CD4-positive, CD25-positive, alpha-beta regulatory T cell (primary cell): ENCODE data around the gene RFPL1. TPM values are rescaled to one million over a fixed set of nuclear protein-coding genes. Genes with fewer than 3 reads are reported as not detected.

Experiments
- ATAC-seq, 2 donors: fragments of 150-1000 bp; cut with Tn5 transposase; one replicate each; pipeline ENCODE4 v1.10.0; 2021; ENCODE audit warnings: low read depth in 2 of 2, moderate number of reproducible peaks in 2 of 2, moderate library complexity in 1 of 2
- DNase-seq, 3 donors: peaks; one replicate each; pipeline versions ENCODE4 v3.0.0 to v3.0.0-alpha.2; 2012 to 2022; ENCODE audit warnings: mixed read lengths in 1 of 3
- H3K27ac ChIP-seq: one replicate; pipeline ENCODE4 v1.7.0; 2013; ENCODE audit warnings: mild to moderate bottlenecking, low read length; ENCODE audit not compliant: insufficient read depth, poor library complexity, severe bottlenecking
- H3K27me3 ChIP-seq: one replicate; pipeline ENCODE4 v1.7.0; 2013; ENCODE audit warnings: low read length; ENCODE audit not compliant: control insufficient read depth, insufficient read depth
- H3K36me3 ChIP-seq: one replicate; pipeline ENCODE4 v1.7.0; 2013; ENCODE audit warnings: mild to moderate bottlenecking, low read length, moderate library complexity; ENCODE audit not compliant: control insufficient read depth, insufficient read depth
- H3K4me1 ChIP-seq: 2 replicates; pipeline ENCODE4 v1.7.0; 2013; ENCODE audit warnings: mild to moderate bottlenecking, low read length; ENCODE audit not compliant: insufficient read depth, control insufficient read depth, poor library complexity, severe bottlenecking
- H3K4me3 ChIP-seq: one replicate; pipeline ENCODE4 v1.7.0; 2013; ENCODE audit warnings: low read depth, mild to moderate bottlenecking, low read length, moderate library complexity
- H3K9me3 ChIP-seq, 2 experiments: 1 replicate in 1 of 2; 2 replicates in 1 of 2; pipeline ENCODE4 v1.7.0; 2013; ENCODE audit warnings: low read length in 2 of 2, mild to moderate bottlenecking in 1 of 2, moderate library complexity in 1 of 2; ENCODE audit not compliant: control insufficient read depth in 2 of 2
- H3K27ac Mint-ChIP-seq, 3 donors: one replicate each; pipeline ENCODE4 v1.8.0; 2020 to 2022; ENCODE audit warnings: mild to moderate bottlenecking in 3 of 3, mixed read lengths in 3 of 3, moderate library complexity in 2 of 3
- H3K27me3 Mint-ChIP-seq: one replicate; pipeline ENCODE4 v1.8.0; 2022; ENCODE audit warnings: mild to moderate bottlenecking, mixed read lengths
- H3K36me3 Mint-ChIP-seq: one replicate; pipeline ENCODE4 v1.8.0; 2020; ENCODE audit warnings: mixed read lengths
- H3K4me1 Mint-ChIP-seq, 4 donors: one replicate each; pipeline ENCODE4 v1.8.0; 2020 to 2022; ENCODE audit warnings: mixed read lengths in 4 of 4, mild to moderate bottlenecking in 1 of 4
- H3K4me3 Mint-ChIP-seq, 4 donors: one replicate each; pipeline ENCODE4 v1.8.0; 2020 to 2022; ENCODE audit warnings: mild to moderate bottlenecking in 4 of 4, mixed read lengths in 4 of 4, moderate library complexity in 3 of 4
- H3K9me3 Mint-ChIP-seq, 7 donors: one replicate each; pipeline ENCODE4 v1.8.0; 2020 to 2022; ENCODE audit warnings: mixed read lengths in 7 of 7, mild to moderate bottlenecking in 3 of 7, moderate library complexity in 2 of 7
- polyA plus RNA-seq, 4 donors: library from polyadenylated mRNA; unstranded; fragments of 300-500 nt; fragmentation: Illumina TruSeq; gene quantifications; one replicate each; pipeline ENCODE4 v1.2.3, GENCODE V29; 2021
- total RNA-seq: library from RNA; stranded (reverse); gene quantifications from one replicate; pipeline ENCODE4 v1.2.3, GENCODE V29; 2022

RFPL1 gene
- total and polyA plus RNA-seq, 5 donors from 2014 or later = not detected

DNA sequence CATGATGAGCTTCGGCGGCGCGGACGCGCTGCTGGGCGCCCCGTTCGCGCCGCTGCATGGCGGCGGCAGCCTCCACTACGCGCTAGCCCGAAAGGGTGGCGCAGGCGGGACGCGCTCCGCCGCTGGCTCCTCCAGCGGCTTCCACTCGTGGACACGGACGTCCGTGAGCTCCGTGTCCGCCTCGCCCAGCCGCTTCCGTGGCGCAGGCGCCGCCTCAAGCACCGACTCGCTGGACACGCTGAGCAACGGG lies 41.8 kb downstream of the RFPL1 start:
- H3K9me3 Mint-ChIP-seq = peaks cover 0 to 4% (median 0%) of the 10 kb centered on the region in 7 donors
- Histone ChIP-seq H3K9me3 (no peaks in the 10 kb centered on the region), H3K4me1 (peaks cover 13% of the 10 kb centered on the region), H3K36me3 (no peaks in the 10 kb centered on the region), H3K4me3 (no peak overlapping the region), H3K27ac (no peak overlapping the region), H3K27me3 (peaks cover 12% of the 10 kb centered on the region)
- no peak for DNase-seq
- H3K27ac Mint-ChIP-seq = no peak overlapping the region
- H3K36me3 Mint-ChIP-seq = no peaks in the 10 kb centered on the region
- no peak overlapping the region for H3K4me3 Mint-ChIP-seq
- peaks cover 46% of the 10 kb centered on the region for H3K27me3 Mint-ChIP-seq
- no peak for ATAC-seq
- peaks cover 0 to 20% (median 9%) of the 10 kb centered on the region in 4 donors for H3K4me1 Mint-ChIP-seq

GRCh38 chr22:29480512-29481264 lies 42.3 kb downstream of the RFPL1 start:
- H3K4me3 Mint-ChIP-seq = no peak overlapping the region
- no peak overlapping the region for H3K27ac Mint-ChIP-seq
- Histone ChIP-seq H3K27me3 (peaks cover 12% of the 10 kb centered on the region), H3K27ac (no peak overlapping the region), H3K4me1 (peaks cover 13% of the 10 kb centered on the region), H3K4me3 (no peak overlapping the region), H3K9me3 (no peaks in the 10 kb centered on the region), H3K36me3 (no peaks in the 10 kb centered on the region)
- H3K4me1 Mint-ChIP-seq = peaks cover 0 to 20% (median 9%) of the 10 kb centered on the region in 4 donors
- ATAC-seq (peak; percentile 47 to 49), DNase-seq (peak; percentile 7 to 63 (median 14))
- H3K27me3 Mint-ChIP-seq = peaks cover 46% of the 10 kb centered on the region
- H3K36me3 Mint-ChIP-seq = no peaks in the 10 kb centered on the region
- H3K9me3 Mint-ChIP-seq = peaks cover 0 to 4% (median 0%) of the 10 kb centered on the region in 7 donors

DNA sequence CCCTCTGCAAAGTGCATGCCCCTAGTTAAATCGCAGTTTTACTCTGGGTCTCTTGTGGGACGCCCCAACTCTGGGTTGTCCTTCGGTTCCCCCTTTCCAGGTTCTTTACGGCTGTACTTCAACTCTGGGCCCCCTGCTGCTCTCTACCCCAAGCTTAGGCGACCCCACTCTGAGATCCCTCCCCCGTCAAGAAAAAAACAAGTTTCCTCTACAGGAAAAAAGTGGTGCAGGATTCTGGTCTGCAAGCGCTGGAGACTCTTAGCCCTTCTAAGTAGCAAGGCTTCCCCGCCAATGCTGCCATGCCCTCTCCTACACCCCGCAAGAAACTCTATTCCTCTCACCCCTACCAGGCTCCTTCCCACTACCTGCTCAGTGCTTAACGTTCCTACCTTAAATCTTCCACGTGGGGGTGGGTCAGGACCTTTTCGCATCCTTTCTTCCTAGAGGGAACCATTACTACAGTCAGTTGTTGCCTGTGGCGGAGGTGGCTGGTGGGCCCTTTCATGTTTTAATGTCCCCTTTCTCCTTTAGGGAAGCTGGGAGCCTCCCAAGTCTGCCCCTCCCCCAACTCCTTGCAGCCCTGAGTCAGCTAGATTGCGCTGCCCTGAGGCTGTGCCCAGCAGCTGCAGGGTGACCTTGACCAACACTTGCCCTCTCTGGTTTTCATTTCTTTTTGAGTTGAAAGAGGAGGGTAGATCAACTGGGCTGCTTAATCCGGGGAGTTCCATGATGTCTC lies 43.0 kb downstream of the RFPL1 start:
- H3K27ac Mint-ChIP-seq = no peak overlapping the region
- H3K4me1 Mint-ChIP-seq = peaks cover 0 to 20% (median 9%) of the 10 kb centered on the region in 4 donors
- Histone ChIP-seq H3K27me3 (peaks cover 12% of the 10 kb centered on the region), H3K4me3 (no peak overlapping the region), H3K27ac (no peak overlapping the region), H3K36me3 (no peaks in the 10 kb centered on the region), H3K9me3 (no peaks in the 10 kb centered on the region), H3K4me1 (peaks cover 13% of the 10 kb centered on the region)
- no peaks in the 10 kb centered on the region for H3K36me3 Mint-ChIP-seq
- DNase-seq = no peak
- peak overlapping the region; percentile 12 to 68 (median 43) for H3K4me3 Mint-ChIP-seq
- H3K27me3 Mint-ChIP-seq = peaks cover 48% of the 10 kb centered on the region
- peaks cover 0 to 4% (median 0%) of the 10 kb centered on the region in 7 donors for H3K9me3 Mint-ChIP-seq
- ATAC-seq = no peak

DNA sequence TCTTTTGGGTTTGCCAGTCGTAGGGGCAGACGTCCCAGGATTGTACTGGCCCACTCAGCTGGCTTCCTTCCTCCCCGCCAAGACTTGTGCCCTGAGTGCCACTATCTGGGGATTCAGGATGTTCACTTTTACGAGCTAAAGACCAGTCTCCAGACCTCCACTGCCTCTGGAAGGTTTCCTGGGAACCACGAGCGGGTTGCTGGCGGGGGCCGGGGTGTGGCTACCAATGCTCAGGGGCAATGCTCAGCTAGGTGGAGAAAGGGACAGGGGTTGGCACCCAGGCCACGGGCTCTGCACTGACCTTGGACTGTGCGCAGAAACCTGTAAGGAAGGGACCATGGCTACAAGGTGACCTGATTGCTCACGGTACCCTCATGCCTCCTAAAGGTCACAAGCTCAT lies 43.9 kb downstream of the RFPL1 start:
- H3K27ac ChIP-seq = no peak overlapping the region
- H3K36me3 ChIP-seq = no peaks in the 10 kb centered on the region
- Mint-ChIP-seq H3K36me3 (no peaks in the 10 kb centered on the region), H3K9me3 (peaks cover 0 to 4% (median 0%) of the 10 kb centered on the region in 7 donors), H3K27me3 (peaks cover 41% of the 10 kb centered on the region), H3K4me3 (no peak overlapping the region), H3K4me1 (peaks cover 0 to 17% (median 9%) of the 10 kb centered on the region in 4 donors), H3K27ac (no peak overlapping the region)
- peaks cover 11% of the 10 kb centered on the region for H3K27me3 ChIP-seq
- no peaks in the 10 kb centered on the region for H3K9me3 ChIP-seq
- no peak overlapping the region for H3K4me3 ChIP-seq
- no peak for ATAC-seq
- peaks cover 13% of the 10 kb centered on the region for H3K4me1 ChIP-seq
- no peak for DNase-seq

- peaks cover 0 to 4% (median 0%) of the 10 kb centered on the region in 7 donors for H3K9me3 Mint-ChIP-seq
These were observed 44.3 kb downstream of the RFPL1 start for GRCh38 chr22:29482726-29483125.

GRCh38 chr22:29483254-29483653 lies 44.9 kb downstream of the RFPL1 start:
- H3K36me3 ChIP-seq = no peaks in the 10 kb centered on the region
- no peak for DNase-seq
- no peak for ATAC-seq
- Mint-ChIP-seq H3K4me1 (peaks cover 0 to 17% (median 9%) of the 10 kb centered on the region in 4 donors), H3K4me3 (peak overlapping the region in 1 of 4 donors; percentile 32), H3K36me3 (no peaks in the 10 kb centered on the region), H3K27me3 (peaks cover 31% of the 10 kb centered on the region), H3K27ac (no peak overlapping the region), H3K9me3 (peaks cover 0 to 4% (median 0%) of the 10 kb centered on the region in 7 donors)
- H3K27ac ChIP-seq = no peak overlapping the region
- H3K9me3 ChIP-seq = no peaks in the 10 kb centered on the region
- H3K4me3 ChIP-seq = no peak overlapping the region
- peaks cover 13% of the 10 kb centered on the region for H3K4me1 ChIP-seq
- H3K27me3 ChIP-seq = peaks cover 8% of the 10 kb centered on the region

More at GRCh38 chr22:29482726-29483125, 44.3 kb downstream of the RFPL1 start:
- H3K36me3 Mint-ChIP-seq = no peaks in the 10 kb centered on the region
- no peak for DNase-seq
- no peak for ATAC-seq
- H3K27ac Mint-ChIP-seq = no peak overlapping the region
- peaks cover 0 to 17% (median 9%) of the 10 kb centered on the region in 4 donors for H3K4me1 Mint-ChIP-seq
- no peaks in the 10 kb centered on the region for H3K9me3 ChIP-seq
- H3K4me3 ChIP-seq = no peak overlapping the region
- H3K27me3 ChIP-seq = peaks cover 10% of the 10 kb centered on the region
- peaks cover 36% of the 10 kb centered on the region for H3K27me3 Mint-ChIP-seq
- peaks cover 13% of the 10 kb centered on the region for H3K4me1 ChIP-seq
- H3K4me3 Mint-ChIP-seq = no peak overlapping the region
- H3K27ac ChIP-seq = no peak overlapping the region
- H3K36me3 ChIP-seq = no peaks in the 10 kb centered on the region

DNA sequence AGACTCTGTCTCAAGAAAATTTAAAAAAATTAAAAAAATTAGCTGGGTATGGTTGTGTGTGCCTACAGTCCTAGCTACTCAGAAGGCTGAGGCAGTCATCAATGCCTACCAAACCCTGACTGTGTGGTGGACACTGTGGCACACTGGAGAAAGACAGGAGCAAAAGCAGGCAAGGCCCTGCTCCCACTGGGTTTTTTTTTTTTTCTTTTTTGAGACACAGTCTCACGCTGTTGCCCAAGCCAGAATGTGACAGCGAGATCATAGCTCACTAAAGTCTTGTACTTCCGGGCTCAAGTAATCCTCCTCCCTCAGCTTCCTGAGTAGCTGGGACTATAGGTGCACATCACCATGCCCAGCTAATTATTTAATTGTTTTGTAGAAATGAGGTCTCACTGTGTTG lies 46.3 kb downstream of the RFPL1 start:
- Histone ChIP-seq H3K9me3 (no peaks in the 10 kb centered on the region), H3K27me3 (no peaks in the 10 kb centered on the region), H3K4me3 (no peak overlapping the region), H3K4me1 (peaks cover 13% of the 10 kb centered on the region), H3K36me3 (no peaks in the 10 kb centered on the region), H3K27ac (no peak overlapping the region)
- H3K36me3 Mint-ChIP-seq = peaks cover 5% of the 10 kb centered on the region
- DNase-seq (no peak), ATAC-seq (no peak)
- no peak overlapping the region for H3K27ac Mint-ChIP-seq
- peaks cover 0 to 4% (median 0%) of the 10 kb centered on the region in 7 donors for H3K9me3 Mint-ChIP-seq
- H3K27me3 Mint-ChIP-seq = peaks cover 17% of the 10 kb centered on the region
- no peak overlapping the region for H3K4me3 Mint-ChIP-seq
- H3K4me1 Mint-ChIP-seq = peaks cover 0 to 8% (median 3%) of the 10 kb centered on the region in 4 donors
